SKM-1 treated with dmso at 0.1 percent for 144 hours (cell line): ENCODE data around the gene KCTD2.

ENCODE experiments used
- DNase-seq: peaks from one replicate; lab custom pipeline; 2025; ENCODE audit not compliant: unreplicated experiment; lab: John Stamatoyannopoulos, UW

The KCTD2 gene

GRCh38 chr17:75097865-75098264 is 50.8 kb downstream of the KCTD2 start:
- no peak for DNase-seq

GRCh38 chr17:75098861-75099260 is 51.8 kb downstream of the KCTD2 start:
- no peak for DNase-seq

- DNase-seq: no peak
These were observed 53.0 kb downstream of the KCTD2 start for GRCh38 chr17:75099881-75100595.

GRCh38 chr17:75102385-75102821 is 55.4 kb downstream of the KCTD2 start:
- peak; percentile 64 for DNase-seq

- DNase-seq: no peak
These were observed 56.9 kb downstream of the KCTD2 start for GRCh38 chr17:75103601-75104554.

GRCh38 chr17:75105126-75106080 is 58.4 kb downstream of the KCTD2 start:
- DNase-seq: peak; percentile 11

GRCh38 chr17:75108193-75108592 is 61.2 kb downstream of the KCTD2 start:
- no peak for DNase-seq

- no peak for DNase-seq
These were observed 62.0 kb downstream of the KCTD2 start for GRCh38 chr17:75109046-75109406.

GRCh38 chr17:75109407-75110233 is 62.6 kb downstream of the KCTD2 start, which contains the start of gene ARMC7:
TSS of gene ARMC7 (plus strand) at chr17:75109969. CDS start at chr17:75110289, 320 bp downstream.
- peak; percentile 81 for DNase-seq

GRCh38 chr17:75110234-75110937 is 63.4 kb downstream of the KCTD2 start:
- no peak for DNase-seq

- DNase-seq: no peak
These were observed 64.8 kb downstream of the KCTD2 start for GRCh38 chr17:75111777-75112335.

GRCh38 chr17:75113798-75114551 is 67.0 kb downstream of the KCTD2 start:
- DNase-seq: peak; percentile 88

GRCh38 chr17:75114552-75115314 is 67.7 kb downstream of the KCTD2 start:
- DNase-seq: no peak
